Activated T-helper 2 cell treated with anti-CD3 and anti-CD28 coated beads, Interferon-gamma antibody, Interleukin-2, Interleukin-4, amounts not matched to agents 10 μg/mL and 5 μg/mL and 100 μg/mL, durations not matched to agents 14 hours and 24 hours and 36 hours (primary cell): ENCODE data around the gene NCOA1. TPM values are rescaled to one million over a fixed set of nuclear protein-coding genes. Genes with fewer than 3 reads are reported as not detected.
"Not testable (repeated sequence)": the region's sequence is repeated elsewhere in the genome, so short reads cannot be mapped to it uniquely, and the experiment has no call there.

Experiments used
- DNase-seq: peaks from one replicate; pipeline ENCODE4 v3.0.0; 2021; ENCODE audit warnings: low spot score
- H3K27ac Mint-ChIP-seq: one replicate; pipeline ENCODE4 v1.8.0; 2021; ENCODE audit warnings: mixed read lengths
- H3K27me3 Mint-ChIP-seq: one replicate; pipeline ENCODE4 v1.8.0; 2021; ENCODE audit warnings: low read depth, mixed read lengths
- H3K36me3 Mint-ChIP-seq: one replicate; pipeline ENCODE4 v1.8.0; 2021; ENCODE audit warnings: low read depth, mixed read lengths
- H3K4me1 Mint-ChIP-seq: one replicate; pipeline ENCODE4 v1.8.0; 2021; ENCODE audit warnings: low read depth, mixed read lengths
- H3K4me3 Mint-ChIP-seq: one replicate; pipeline ENCODE4 v1.8.0; 2021; ENCODE audit warnings: low read depth, mild to moderate bottlenecking, moderate library complexity, mixed read lengths
- H3K9me3 Mint-ChIP-seq: one replicate; pipeline ENCODE4 v1.8.0; 2021; ENCODE audit warnings: mixed read lengths
- intact Hi-C: fragments of 100-400 bp; cut with micrococcal nuclease; formaldehyde crosslinking; loops from one replicate; pipeline ENCODE4 v1.15.1; 2023
- total RNA-seq: library from RNA; stranded (reverse); gene quantifications from 2 replicates; pipeline ENCODE4 v1.2.3, GENCODE V29; 2022

NCOA1 gene
- total RNA-seq, 1 donor from 2014 or later: 28.3 TPM

DNA sequence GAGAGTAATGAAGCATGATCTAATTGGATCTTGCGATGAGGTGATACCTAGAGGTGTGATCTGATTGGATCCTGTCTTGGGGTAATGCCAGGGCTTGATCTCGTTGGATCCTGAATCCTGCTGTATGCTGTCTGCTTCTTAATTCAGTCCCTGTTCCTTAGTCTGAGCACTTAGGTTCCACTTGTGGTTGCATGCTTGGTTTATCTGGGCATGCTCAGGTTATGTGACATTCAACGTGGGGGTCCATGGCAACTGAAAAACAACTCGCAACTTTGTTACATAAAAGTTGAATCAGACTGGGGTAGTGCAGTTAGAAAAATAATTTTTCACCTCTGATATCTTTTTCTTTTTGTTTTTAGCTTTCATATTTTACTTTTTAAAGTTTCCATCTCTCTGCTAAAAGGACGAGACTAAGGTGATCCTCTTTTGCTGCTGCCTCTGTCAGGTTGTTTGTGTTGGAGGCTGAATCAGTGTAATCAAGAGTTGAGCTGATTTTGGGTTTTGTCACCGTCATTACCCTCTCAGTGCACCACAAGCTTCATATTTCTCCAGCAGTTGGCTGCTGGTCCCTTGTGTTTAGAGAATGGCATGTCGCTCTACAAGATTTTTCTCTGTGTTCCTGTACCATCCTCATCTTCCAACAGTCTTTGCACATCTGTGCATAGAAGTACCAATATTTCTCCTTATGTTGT is 67.9 kb downstream of the NCOA1 start:
- no peak overlapping the region for H3K27ac Mint-ChIP-seq
- peaks cover 44% of the 10 kb centered on the region for H3K36me3 Mint-ChIP-seq
- no peak overlapping the region for H3K4me3 Mint-ChIP-seq

DNA sequence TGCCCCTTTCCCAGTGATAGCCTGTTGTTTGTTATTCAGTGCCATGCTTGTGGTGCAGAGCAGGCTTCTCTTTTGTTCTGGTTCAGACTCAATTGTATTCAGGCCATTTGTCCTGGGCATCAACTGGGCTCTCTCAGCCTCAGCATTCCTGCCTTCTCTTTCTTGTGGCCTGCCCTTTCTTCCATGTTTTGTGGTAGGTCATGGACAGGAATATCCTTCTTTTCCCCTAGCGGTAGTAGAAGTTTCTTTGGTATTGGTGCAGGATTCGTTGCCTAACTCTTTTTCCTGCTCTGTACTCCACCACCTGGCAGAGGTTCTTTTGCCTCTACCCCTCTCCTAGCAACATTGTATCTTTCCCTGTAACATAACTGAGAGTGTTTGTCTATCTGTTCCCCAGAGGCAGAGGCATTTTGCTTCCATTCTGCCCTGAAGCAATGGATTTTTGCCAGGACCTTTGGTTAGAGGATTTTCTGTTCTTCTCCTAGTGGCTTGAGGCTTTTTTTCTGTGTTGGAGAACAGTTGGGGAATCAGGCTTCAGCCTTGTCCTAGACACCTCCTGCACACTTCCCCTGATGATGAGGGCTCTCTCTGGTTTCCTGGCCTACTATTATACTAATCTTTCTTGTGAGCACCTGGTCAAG is 68.5 kb downstream of the NCOA1 start:
- intact Hi-C loops: no loop called here

More for the DNA sequence above, 67.9 kb downstream of the NCOA1 start:
- Mint-ChIP-seq H3K27me3 (no peaks in the 10 kb centered on the region), H3K4me1 (no peaks in the 10 kb centered on the region), H3K9me3 (peaks cover 33% of the 10 kb centered on the region)
- intact Hi-C loops: no loop called here
- no peak for DNase-seq

DNA sequence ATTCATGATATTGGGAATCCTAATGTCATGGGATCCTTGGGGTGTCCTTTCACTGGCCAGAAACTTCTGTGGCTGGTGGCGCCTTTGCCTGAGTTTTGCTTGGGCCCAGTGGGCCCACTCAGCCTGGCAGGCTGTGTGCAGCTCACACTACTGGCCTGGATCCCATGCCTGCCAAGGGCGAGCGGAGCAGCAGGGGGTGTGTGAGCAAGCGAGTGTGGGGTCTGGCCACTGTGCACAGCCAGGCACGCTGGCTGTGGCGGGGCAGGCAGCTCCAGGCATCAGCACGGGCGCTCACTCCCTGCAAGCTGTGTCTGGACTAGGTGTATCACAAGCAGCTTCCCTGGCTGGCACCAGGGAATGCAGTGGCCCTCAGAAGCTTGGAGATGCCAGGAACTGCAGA is 74.5 kb downstream of the NCOA1 start:
- no peak overlapping the region for H3K4me3 Mint-ChIP-seq
- H3K4me1 Mint-ChIP-seq: peaks cover 5% of the 10 kb centered on the region
- H3K36me3 Mint-ChIP-seq: peaks cover 40% of the 10 kb centered on the region
- no peak overlapping the region for H3K27ac Mint-ChIP-seq
- H3K9me3 Mint-ChIP-seq: peaks cover 19% of the 10 kb centered on the region
- DNase-seq: no peak
- intact Hi-C loops: no loop called here
- H3K27me3 Mint-ChIP-seq: no peaks in the 10 kb centered on the region

More for the DNA sequence above, 68.5 kb downstream of the NCOA1 start:
- Mint-ChIP-seq H3K36me3 (peaks cover 45% of the 10 kb centered on the region), H3K9me3 (peaks cover 33% of the 10 kb centered on the region), H3K4me1 (no peaks in the 10 kb centered on the region), H3K4me3 (no peak overlapping the region), H3K27ac (no peak overlapping the region), H3K27me3 (no peaks in the 10 kb centered on the region)
- DNase-seq: no peak

DNA sequence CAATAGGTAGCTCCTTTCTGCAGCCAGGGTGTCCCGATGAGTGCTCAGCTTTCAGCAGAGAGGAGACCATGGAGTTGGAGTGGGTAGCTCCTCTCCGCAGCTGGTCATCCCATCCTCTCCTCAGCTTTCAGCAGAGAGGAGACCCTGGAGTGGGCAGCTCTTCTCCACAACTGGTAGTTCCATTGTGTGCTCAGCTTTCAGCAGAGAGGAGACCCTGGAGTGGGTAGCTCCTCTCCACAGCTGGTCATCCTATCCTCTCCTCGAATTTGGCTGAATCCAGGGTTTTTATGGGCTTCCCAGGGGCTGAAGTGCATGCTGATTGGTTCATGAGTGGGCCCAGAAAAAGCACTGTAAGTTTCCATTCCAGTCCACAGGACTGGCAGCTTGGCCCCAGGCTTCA is 75.2 kb downstream of the NCOA1 start:
- intact Hi-C loops: no loop called here

DNA sequence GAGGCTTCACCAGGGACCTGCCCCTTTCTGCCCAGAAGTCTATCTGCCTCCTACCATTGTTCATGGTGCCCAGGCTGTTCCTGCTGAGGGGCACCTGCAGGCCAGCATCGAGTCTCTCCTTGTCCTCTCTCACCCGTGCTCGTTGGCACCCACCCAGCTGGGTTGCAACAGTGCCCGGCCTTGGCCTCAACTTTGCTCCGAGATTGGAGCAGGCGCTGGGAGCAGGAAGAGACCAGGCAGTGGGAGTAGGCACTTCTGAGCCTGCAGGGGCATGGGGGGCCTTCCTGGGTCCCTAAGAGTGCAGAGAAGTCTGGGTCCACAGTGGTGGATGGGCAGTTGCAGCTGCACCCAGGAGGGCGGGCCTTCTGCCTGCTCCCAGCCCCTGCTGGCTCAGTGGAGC is 75.6 kb downstream of the NCOA1 start:
- no peak overlapping the region for H3K27ac Mint-ChIP-seq
- H3K36me3 Mint-ChIP-seq: peaks cover 40% of the 10 kb centered on the region
- H3K4me3 Mint-ChIP-seq: no peak overlapping the region

More for the DNA sequence above, 75.2 kb downstream of the NCOA1 start:
- Mint-ChIP-seq H3K4me1 (peaks cover 6% of the 10 kb centered on the region), H3K27ac (no peak overlapping the region), H3K9me3 (peaks cover 19% of the 10 kb centered on the region), H3K36me3 (peaks cover 40% of the 10 kb centered on the region), H3K4me3 (no peak overlapping the region), H3K27me3 (no peaks in the 10 kb centered on the region)
- DNase-seq: no peak

DNA sequence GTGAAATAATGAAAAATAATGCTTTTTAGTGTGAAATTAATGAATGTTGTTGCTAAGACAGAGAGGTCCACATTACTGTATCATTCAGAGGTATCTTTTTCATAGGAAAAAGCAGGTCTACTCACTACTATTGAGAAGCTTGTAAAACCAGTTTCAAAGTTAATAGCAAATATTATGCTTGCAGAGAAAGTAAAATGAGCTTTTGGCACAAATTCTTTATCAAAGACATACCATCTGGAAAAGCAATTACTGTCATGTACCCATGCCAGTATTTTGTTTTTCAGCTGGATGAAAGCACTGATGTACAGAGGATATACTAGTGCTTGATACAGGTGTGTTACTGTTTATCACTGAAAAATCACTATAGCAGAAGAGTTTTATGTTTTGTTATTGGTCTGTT is 77.5 kb downstream of the NCOA1 start:
- H3K9me3 Mint-ChIP-seq: peaks cover 12% of the 10 kb centered on the region
- H3K36me3 Mint-ChIP-seq: peaks cover 44% of the 10 kb centered on the region
- H3K27me3 Mint-ChIP-seq: no peaks in the 10 kb centered on the region
- intact Hi-C loops: no loop called here
- H3K4me3 Mint-ChIP-seq: no peak overlapping the region
- H3K27ac Mint-ChIP-seq: no peak overlapping the region
- H3K4me1 Mint-ChIP-seq: peaks cover 19% of the 10 kb centered on the region
- no peak for DNase-seq

More for the DNA sequence above, 75.6 kb downstream of the NCOA1 start:
- intact Hi-C loops: no loop called here
- Mint-ChIP-seq H3K4me1 (peaks cover 8% of the 10 kb centered on the region), H3K9me3 (peaks cover 19% of the 10 kb centered on the region), H3K27me3 (no peaks in the 10 kb centered on the region)
- no peak for DNase-seq

DNA sequence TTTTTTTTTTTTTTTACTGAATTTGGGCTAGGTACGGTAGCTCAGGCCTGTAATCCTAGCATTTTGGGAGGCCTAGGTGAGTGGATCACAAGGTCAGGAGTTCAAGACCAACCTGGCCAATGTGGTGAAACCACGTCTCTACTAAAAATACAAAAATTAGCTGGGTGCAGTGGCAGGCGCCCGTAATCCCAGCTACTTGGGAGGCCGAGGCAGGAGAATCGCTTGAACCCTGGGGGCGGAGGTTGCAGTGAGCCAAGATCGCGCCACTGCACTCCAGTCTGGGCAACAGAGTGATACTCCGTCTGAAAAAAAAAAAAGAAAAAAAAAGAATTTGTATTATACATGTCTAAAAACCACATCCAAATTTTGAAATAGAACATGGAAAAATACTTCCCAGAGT is 78.5 kb downstream of the NCOA1 start:
- H3K4me3 Mint-ChIP-seq, H3K9me3 Mint-ChIP-seq, H3K27ac Mint-ChIP-seq, DNase-seq, H3K27me3 Mint-ChIP-seq, intact Hi-C loops: not testable (repeated sequence)
- Mint-ChIP-seq H3K4me1 (peaks cover 21% of the 10 kb centered on the region), H3K36me3 (peaks cover 38% of the 10 kb centered on the region)

DNA sequence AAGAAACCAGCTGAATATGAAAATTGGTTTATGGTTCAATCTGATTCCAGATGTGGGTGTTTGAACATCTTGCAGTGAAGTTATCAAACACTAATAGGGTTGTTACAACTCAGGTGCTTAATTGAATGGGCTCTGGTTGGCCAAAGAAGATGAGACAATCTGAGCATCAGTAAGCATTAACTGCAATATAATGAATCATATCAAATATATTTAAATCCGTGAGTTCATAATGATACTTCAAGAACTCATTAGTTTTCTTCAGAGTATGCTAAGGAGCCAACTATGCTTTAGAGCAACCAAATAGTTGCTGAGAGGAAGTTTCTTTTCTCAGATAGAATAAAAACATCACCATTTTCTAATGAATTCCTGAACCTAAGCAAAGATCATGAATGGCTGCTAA is 79.2 kb downstream of the NCOA1 start:
- H3K27ac Mint-ChIP-seq: no peak overlapping the region

DNA sequence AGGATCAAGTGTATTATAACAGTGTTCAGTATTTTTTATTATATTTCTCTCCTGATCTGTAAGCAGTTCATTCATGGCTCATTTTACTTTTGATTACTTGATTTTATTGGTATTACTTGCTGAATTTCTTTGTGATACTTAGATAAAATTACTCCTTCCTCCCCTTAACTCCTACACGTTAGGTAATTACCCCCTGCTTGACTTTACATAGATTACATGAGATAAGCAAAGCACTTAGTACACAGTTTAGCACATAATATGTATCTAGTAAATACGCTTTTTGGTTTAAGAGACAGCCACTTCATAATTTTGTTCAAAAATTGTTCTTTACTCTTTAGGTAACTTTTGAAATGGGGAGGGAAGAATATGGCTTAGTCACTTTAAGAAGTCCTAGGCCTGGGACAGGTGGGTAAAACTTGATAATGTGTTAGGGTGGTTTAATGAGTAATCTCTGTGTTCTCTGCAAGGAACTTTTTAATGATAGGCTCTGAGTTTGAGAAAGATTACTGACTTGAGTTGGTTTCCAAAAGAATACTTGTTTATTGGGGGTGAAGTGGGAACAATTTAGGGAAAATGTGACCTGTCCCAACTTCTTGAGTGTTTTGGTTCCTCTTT is 80.9 kb downstream of the NCOA1 start:
- no peak for DNase-seq
- Mint-ChIP-seq H3K9me3 (no peaks in the 10 kb centered on the region), H3K27ac (peak overlapping the region; percentile 27), H3K36me3 (peaks cover 28% of the 10 kb centered on the region), H3K4me1 (peaks cover 40% of the 10 kb centered on the region), H3K4me3 (no peak overlapping the region), H3K27me3 (no peaks in the 10 kb centered on the region)
- intact Hi-C loops: loop anchor here (10.0 kb wide), 1 partner anchor 157 kb away; no protein-coding TSS in a partner anchor

More for the DNA sequence above, 79.2 kb downstream of the NCOA1 start:
- intact Hi-C loops: loop anchor here (1.0 to 10.0 kb wide), 2 partner anchors 130 to 155 kb away; no protein-coding TSS in a partner anchor
- Mint-ChIP-seq H3K36me3 (peaks cover 37% of the 10 kb centered on the region), H3K4me1 (peaks cover 26% of the 10 kb centered on the region), H3K9me3 (peaks cover 7% of the 10 kb centered on the region), H3K27me3 (no peaks in the 10 kb centered on the region), H3K4me3 (no peak overlapping the region)
- DNase-seq: no peak

DNA sequence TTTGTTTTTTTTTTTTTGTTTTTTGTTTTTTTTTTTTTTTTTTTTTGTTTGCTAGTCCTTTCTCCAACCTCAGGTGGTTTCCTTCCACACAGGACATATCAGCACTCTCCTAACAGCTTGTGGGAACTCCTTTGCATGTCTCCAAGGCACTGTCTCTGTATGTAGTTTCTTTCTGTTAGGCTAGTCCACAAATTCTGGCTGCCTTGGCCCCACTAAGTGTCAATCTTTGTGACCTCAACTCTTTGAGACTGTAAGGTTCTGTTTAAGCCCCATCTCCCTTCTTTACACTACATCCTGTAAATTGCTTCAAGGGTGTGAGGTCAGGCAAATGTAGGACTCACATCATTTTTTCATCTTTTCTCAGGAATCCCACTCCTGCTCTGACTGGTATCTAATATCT is 85.1 kb downstream of the NCOA1 start:
- H3K27me3 Mint-ChIP-seq: no peaks in the 10 kb centered on the region
- no peaks in the 10 kb centered on the region for H3K9me3 Mint-ChIP-seq
- peak overlapping the region; percentile 93 for H3K27ac Mint-ChIP-seq
- peak overlapping the region; percentile 13 for H3K4me3 Mint-ChIP-seq
- peaks cover 27% of the 10 kb centered on the region for H3K36me3 Mint-ChIP-seq
- intact Hi-C loops: loop anchor here (2.0 to 10.0 kb wide), 5 partner anchors 69 to 251 kb away; partner anchors contain the start of genes CENPO, NCOA1 and PTRHD1
- no peak for DNase-seq
- peaks cover 72% of the 10 kb centered on the region for H3K4me1 Mint-ChIP-seq

DNA sequence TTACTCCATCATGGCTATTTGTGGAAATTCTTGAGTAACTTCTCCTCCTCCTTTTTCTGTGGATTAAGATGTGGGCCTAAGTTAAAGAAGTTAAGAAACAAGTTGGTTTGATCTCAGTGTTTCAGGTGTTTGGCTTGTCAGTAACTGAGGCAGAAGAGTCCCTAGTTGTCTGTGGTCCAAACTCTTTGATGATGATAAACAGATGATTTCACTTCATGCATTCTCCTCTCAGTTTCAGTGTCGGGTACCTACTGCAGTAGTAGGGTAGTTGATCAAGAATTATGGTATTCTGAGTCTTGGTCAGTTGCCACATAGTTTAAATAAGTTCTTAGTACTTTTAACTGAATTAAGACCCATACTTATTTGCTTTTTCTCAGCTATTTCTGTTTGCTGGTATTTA is 85.6 kb downstream of the NCOA1 start:
- H3K27ac Mint-ChIP-seq: peak overlapping the region; percentile 93
- H3K27me3 Mint-ChIP-seq: no peaks in the 10 kb centered on the region
- H3K36me3 Mint-ChIP-seq: peaks cover 32% of the 10 kb centered on the region
- no peak for DNase-seq
- intact Hi-C loops: loop anchor here (1.0 to 10.0 kb wide), 7 partner anchors 11 to 251 kb away; partner anchors contain the start of genes CENPO, NCOA1 and PTRHD1
- H3K4me1 Mint-ChIP-seq: peaks cover 75% of the 10 kb centered on the region
- H3K9me3 Mint-ChIP-seq: peaks cover 3% of the 10 kb centered on the region
- H3K4me3 Mint-ChIP-seq: peak overlapping the region; percentile 39

DNA sequence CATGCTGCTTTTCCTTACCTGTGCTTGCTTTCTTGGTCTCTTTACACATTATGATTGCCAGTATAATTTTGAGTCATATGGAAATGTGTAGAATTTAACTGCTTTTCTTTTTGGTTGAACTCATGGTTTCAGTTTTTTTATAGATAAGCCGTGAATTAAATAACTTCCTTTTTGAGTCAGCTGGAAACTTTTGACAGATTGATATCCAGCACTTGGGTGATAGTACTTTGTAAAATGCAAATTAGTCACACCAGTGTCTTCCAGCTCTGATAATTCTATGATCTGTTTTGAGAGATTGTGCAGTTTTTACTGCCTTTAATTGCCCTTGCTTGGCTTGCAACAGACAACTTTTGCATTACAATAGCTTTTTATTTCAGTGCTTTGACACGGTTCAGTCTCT is 86.4 kb downstream of the NCOA1 start:
- intact Hi-C loops: loop anchor here (1.0 to 10.0 kb wide), 7 partner anchors 10 to 250 kb away; partner anchors contain the start of genes CENPO, NCOA1 and PTRHD1
- H3K27me3 Mint-ChIP-seq: no peaks in the 10 kb centered on the region

More for the DNA sequence above, 86.4 kb downstream of the NCOA1 start:
- Mint-ChIP-seq H3K4me3 (peak overlapping the region; percentile 49), H3K4me1 (peaks cover 70% of the 10 kb centered on the region), H3K27ac (peak overlapping the region; percentile 93), H3K9me3 (peaks cover 9% of the 10 kb centered on the region), H3K36me3 (peaks cover 35% of the 10 kb centered on the region)
- DNase-seq: no peak
